ENCODE data around the gene E2F3. TPM values are rescaled to one million over a fixed set of nuclear protein-coding genes. Genes with fewer than 3 reads are reported as not detected.

The E2F3 gene
- total RNA-seq, 1 experiment from 2014 or later, result 15.4 TPM

DNA sequence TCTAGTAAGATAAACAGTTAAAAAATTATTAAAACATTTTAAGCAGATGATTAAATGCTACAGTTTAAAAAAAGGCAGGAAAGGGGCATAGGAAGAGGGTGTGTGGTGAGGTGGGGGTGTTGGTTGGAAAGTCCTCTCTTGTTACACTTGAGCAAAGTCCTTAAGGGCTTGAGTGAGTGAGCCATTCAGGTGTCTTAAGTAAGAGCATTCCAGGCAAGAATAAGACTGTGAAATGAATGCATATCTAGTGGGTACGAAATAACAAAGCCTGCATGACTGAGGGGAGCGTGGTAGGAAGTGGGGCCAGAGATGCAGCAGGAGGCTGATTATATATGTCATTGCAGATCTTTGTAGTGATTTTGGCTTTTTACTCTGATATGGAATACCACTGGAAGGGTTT, 137.7 kb downstream of the E2F3 start:
- DNase-seq, result no peak
- H3K27me3 ChIP-seq (replicated peaks; ENCODE audit: control insufficient read depth, insufficient read depth, low read length), result no peaks in the 10 kb centered on the region
- H3K36me3 ChIP-seq (ENCODE audit: control insufficient read depth, insufficient read depth, low read length), result peaks cover 1% of the 10 kb centered on the region; the same call in 1 of the 2 replicates
- no peaks in the 10 kb centered on the region for H3K4me1 ChIP-seq
- Mint-ChIP-seq H3K4me1 (ENCODE audit: low read depth, unreplicated experiment) (peaks cover 11% of the 10 kb centered on the region), H3K9me3 (ENCODE audit: unreplicated experiment) (no peaks in the 10 kb centered on the region), H3K27me3 (ENCODE audit: insufficient read depth, unreplicated experiment) (no peaks in the 10 kb centered on the region), H3K4me3 (ENCODE audit: unreplicated experiment) (no peak overlapping the region), H3K36me3 (ENCODE audit: insufficient read depth, unreplicated experiment) (peaks cover 9% of the 10 kb centered on the region), H3K27ac (ENCODE audit: unreplicated experiment) (no peak overlapping the region)
- BruUV-seq (replicated peaks), result no TSS peak
- TF ChIP-seq, protein P1, sequence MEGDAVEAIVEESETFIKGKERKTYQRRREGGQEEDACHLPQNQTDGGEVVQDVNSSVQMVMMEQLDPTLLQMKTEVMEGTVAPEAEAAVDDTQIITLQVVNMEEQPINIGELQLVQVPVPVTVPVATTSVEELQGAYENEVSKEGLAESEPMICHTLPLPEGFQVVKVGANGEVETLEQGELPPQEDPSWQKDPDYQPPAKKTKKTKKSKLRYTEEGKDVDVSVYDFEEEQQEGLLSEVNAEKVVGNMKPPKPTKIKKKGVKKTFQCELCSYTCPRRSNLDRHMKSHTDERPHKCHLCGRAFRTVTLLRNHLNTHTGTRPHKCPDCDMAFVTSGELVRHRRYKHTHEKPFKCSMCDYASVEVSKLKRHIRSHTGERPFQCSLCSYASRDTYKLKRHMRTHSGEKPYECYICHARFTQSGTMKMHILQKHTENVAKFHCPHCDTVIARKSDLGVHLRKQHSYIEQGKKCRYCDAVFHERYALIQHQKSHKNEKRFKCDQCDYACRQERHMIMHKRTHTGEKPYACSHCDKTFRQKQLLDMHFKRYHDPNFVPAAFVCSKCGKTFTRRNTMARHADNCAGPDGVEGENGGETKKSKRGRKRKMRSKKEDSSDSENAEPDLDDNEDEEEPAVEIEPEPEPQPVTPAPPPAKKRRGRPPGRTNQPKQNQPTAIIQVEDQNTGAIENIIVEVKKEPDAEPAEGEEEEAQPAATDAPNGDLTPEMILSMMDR (IDR thresholded peaks at IDR 0.05; ENCODE audit: insufficient read depth in 1 of 2, low read depth in 1 of 2, low read length in 1 of 2, severe bottlenecking in 1 of 2, unreplicated experiment in 1 of 2), result no peak
- intact Hi-C loops (cut with micrococcal nuclease; ENCODE audit: unreplicated experiment), result no loop called here
- H3K4me3 ChIP-seq (ENCODE audit: low read depth, low read length), result no peak overlapping the region
- ChIA-PET POLR2A (no interaction called here), CTCF (no interaction called here)
- no peaks in the 10 kb centered on the region for H3K9me3 ChIP-seq

DNA sequence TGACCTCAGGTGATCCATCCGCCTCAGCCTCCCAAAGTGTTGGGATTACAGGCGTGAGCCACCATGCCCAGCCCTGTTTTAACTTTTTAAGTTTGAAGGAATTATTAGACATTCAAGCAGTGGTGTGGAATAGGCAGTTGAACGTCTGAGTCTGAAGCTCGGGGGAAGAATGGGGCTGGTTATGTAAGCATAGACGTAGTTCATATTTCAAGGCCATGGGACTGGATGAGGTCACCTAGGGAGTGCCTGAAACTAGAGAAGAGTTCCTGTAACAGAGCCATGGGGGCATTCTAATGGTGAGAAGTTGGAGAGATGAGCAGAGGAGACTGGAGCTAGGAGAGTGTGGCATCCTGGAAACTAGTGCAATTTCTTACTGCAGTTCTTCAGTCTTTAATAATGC, 139.0 kb downstream of the E2F3 start:
- H3K27me3 ChIP-seq (replicated peaks; ENCODE audit: control insufficient read depth, insufficient read depth, low read length), result no peaks in the 10 kb centered on the region
- POLR2A ChIA-PET, result no interaction called here
- no peak for DNase-seq
- Mint-ChIP-seq H3K27me3 (ENCODE audit: insufficient read depth, unreplicated experiment) (no peaks in the 10 kb centered on the region), H3K4me3 (ENCODE audit: unreplicated experiment) (no peak overlapping the region), H3K9me3 (ENCODE audit: unreplicated experiment) (no peaks in the 10 kb centered on the region), H3K4me1 (ENCODE audit: low read depth, unreplicated experiment) (peaks cover 8% of the 10 kb centered on the region), H3K27ac (ENCODE audit: unreplicated experiment) (no peak overlapping the region), H3K36me3 (ENCODE audit: insufficient read depth, unreplicated experiment) (peaks cover 5% of the 10 kb centered on the region)
- BruUV-seq (replicated peaks), result no TSS peak
- intact Hi-C loops (cut with micrococcal nuclease; ENCODE audit: unreplicated experiment), result no loop called here
- peaks cover 1% of the 10 kb centered on the region; the same call in 1 of the 2 replicates for H3K36me3 ChIP-seq (ENCODE audit: control insufficient read depth, insufficient read depth, low read length)
- TF ChIP-seq, protein P1 (IDR thresholded peaks at IDR 0.05; ENCODE audit: insufficient read depth in 1 of 2, low read depth in 1 of 2, low read length in 1 of 2, severe bottlenecking in 1 of 2, unreplicated experiment in 1 of 2), result no peak
- H3K9me3 ChIP-seq, result no peaks in the 10 kb centered on the region
- no peaks in the 10 kb centered on the region for H3K4me1 ChIP-seq
- CTCF ChIA-PET, result no interaction called here
- H3K4me3 ChIP-seq (ENCODE audit: low read depth, low read length), result no peak overlapping the region

DNA sequence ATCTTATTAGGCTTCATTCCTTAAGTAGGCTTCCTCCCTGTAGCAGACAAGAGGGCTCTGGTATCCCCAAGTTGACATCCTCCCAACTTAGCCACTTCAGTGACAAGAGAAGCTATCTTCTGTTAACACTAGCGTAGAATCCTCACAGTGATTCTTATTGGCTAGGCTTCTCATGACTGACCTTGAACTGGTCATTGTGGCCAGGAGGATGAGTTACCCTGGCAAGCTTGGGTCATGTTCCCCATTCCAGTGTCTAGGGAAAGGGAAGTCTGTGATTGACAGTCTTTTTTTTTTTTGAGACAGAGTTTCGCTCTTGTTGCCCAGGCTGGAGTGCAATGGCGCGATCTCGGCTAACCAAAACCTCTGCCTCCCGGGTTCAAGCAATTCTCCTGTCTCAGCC, 139.7 kb downstream of the E2F3 start:
- no peak for DNase-seq
- peaks cover under 1% of the 10 kb centered on the region for H3K4me1 Mint-ChIP-seq (ENCODE audit: low read depth, unreplicated experiment)
- BruUV-seq (replicated peaks), result no TSS peak
- ChIA-PET POLR2A (no interaction called here), CTCF (no interaction called here)
- peaks cover 5% of the 10 kb centered on the region for H3K36me3 Mint-ChIP-seq (ENCODE audit: insufficient read depth, unreplicated experiment)
- no peaks in the 10 kb centered on the region for H3K27me3 ChIP-seq (replicated peaks; ENCODE audit: control insufficient read depth, insufficient read depth, low read length)
- TF ChIP-seq, protein P1 (IDR thresholded peaks at IDR 0.05; ENCODE audit: insufficient read depth in 1 of 2, low read depth in 1 of 2, low read length in 1 of 2, severe bottlenecking in 1 of 2, unreplicated experiment in 1 of 2), result no peak
- intact Hi-C loops (cut with micrococcal nuclease; ENCODE audit: unreplicated experiment), result no loop called here
- H3K36me3 ChIP-seq (ENCODE audit: control insufficient read depth, insufficient read depth, low read length), result no peaks in the 10 kb centered on the region; the same call in 1 of the 2 replicates
- no peaks in the 10 kb centered on the region for H3K9me3 ChIP-seq
- H3K27me3 Mint-ChIP-seq (ENCODE audit: insufficient read depth, unreplicated experiment), result no peaks in the 10 kb centered on the region
- no peak overlapping the region for H3K27ac Mint-ChIP-seq (ENCODE audit: unreplicated experiment)
- no peak overlapping the region for H3K4me3 Mint-ChIP-seq (ENCODE audit: unreplicated experiment)
- H3K4me3 ChIP-seq (ENCODE audit: low read depth, low read length), result no peak overlapping the region
- no peaks in the 10 kb centered on the region for H3K4me1 ChIP-seq
- no peaks in the 10 kb centered on the region for H3K9me3 Mint-ChIP-seq (ENCODE audit: unreplicated experiment)

All from Caco-2 (cell line).